ENCODE results near the gene KCNJ10.

DNA sequence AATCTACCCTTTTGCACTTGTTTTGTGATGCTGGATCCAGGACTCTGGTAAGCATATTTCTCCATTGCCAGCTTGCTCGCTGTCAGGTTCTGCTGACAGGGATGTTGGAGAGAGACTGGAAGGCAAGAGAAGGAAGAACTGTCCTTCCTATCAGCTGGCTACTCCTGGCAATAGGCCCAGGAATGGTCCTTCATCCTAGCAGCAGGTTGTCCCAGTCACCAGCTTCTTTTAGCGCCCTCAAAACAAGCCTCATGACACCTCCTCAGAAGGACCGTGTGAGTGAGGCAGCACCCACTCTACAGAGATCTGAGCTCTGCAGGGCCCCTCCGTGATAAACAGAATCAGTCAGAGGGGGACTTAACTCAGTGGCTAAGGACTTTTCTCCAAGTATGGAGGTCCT is 82.8 kb downstream of the KCNJ10 start:
- no peak for TF ChIP-seq CTCF (IDR thresholded peaks at IDR 0.05)
- no peak for TF ChIP-seq POLR2A (IDR thresholded peaks at IDR 0.05)
- TF ChIP-seq EP300 (IDR thresholded peaks at IDR 0.05): no peak
- TF ChIP-seq POLR2AphosphoS5 (IDR thresholded peaks at IDR 0.05): no peak

Measured in suprapubic skin (tissue), 4 donors.